ENCODE data around the gene SLCO3A1.

SLCO3A1 gene

GRCh38 chr15:92044203-92044909 is 190.8 kb downstream of the SLCO3A1 start:
- no peak overlapping the region for H3K9ac ChIP-seq
- peaks cover 3% of the 10 kb centered on the region for H3K4me1 ChIP-seq
- H3K27me3 ChIP-seq (ENCODE audit: control insufficient read depth, insufficient read depth, low read length), result no peaks in the 10 kb centered on the region
- TF ChIP-seq CTCF (IDR thresholded peaks at IDR 0.05), result no peak
- H2AFZ ChIP-seq, result no peak overlapping the region
- H3K9me3 ChIP-seq (ENCODE audit: control insufficient read depth, low read length), result no peaks in the 10 kb centered on the region
- no peaks in the 10 kb centered on the region for H3K36me3 ChIP-seq (ENCODE audit: control insufficient read depth, insufficient read depth, low read length)
- no peak overlapping the region for H3K4me3 ChIP-seq (ENCODE audit: low read depth, low read length)
- H3K4me2 ChIP-seq (ENCODE audit: low read length), result no peak overlapping the region
- no peak overlapping the region for H3K27ac ChIP-seq
- H3K79me2 ChIP-seq, result peaks cover 7% of the 10 kb centered on the region

- no peak for TF ChIP-seq CTCF (IDR thresholded peaks at IDR 0.05)
- H3K27me3 ChIP-seq (ENCODE audit: control insufficient read depth, insufficient read depth, low read length), result no peaks in the 10 kb centered on the region
Observed at GRCh38 chr15:92047900-92048299, 194.4 kb downstream of the SLCO3A1 start.

DNA sequence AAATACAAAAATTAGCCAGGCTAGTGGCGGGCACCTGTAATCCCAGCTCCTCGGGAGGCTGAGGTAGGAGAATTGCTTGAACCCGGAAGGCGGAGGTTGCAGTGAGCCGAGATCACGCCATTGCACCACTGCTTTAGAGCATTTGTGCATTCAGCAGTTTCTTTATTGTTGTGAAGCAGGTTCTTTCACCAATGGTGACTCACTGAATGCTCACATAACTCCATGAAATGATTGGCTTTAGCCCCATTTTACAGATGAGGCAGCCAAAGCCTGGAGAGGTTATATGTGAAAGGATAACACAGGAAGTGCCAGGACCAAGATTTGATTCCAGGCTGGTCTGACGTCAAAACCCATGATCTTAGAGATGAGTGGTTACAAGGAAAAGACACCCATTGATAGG is 195.2 kb downstream of the SLCO3A1 start:
- Histone ChIP-seq H3K27ac (no peak overlapping the region), H3K4me1 (peaks cover 13% of the 10 kb centered on the region), H2AFZ (no peak overlapping the region), H3K4me3 (ENCODE audit: low read depth, low read length) (no peak overlapping the region), H3K36me3 (ENCODE audit: control insufficient read depth, insufficient read depth, low read length) (no peaks in the 10 kb centered on the region), H3K4me2 (ENCODE audit: low read length) (no peak overlapping the region), H3K27me3 (ENCODE audit: control insufficient read depth, insufficient read depth, low read length) (no peaks in the 10 kb centered on the region), H3K79me2 (peaks cover 9% of the 10 kb centered on the region), H3K9me3 (ENCODE audit: control insufficient read depth, low read length) (no peaks in the 10 kb centered on the region), H3K9ac (no peak overlapping the region)
- TF ChIP-seq CTCF (IDR thresholded peaks at IDR 0.05), result no peak

More at GRCh38 chr15:92047900-92048299, 194.4 kb downstream of the SLCO3A1 start:
- Histone ChIP-seq H2AFZ (no peak overlapping the region), H3K36me3 (ENCODE audit: control insufficient read depth, insufficient read depth, low read length) (no peaks in the 10 kb centered on the region), H3K79me2 (peaks cover 7% of the 10 kb centered on the region), H3K9ac (no peak overlapping the region), H3K9me3 (ENCODE audit: control insufficient read depth, low read length) (no peaks in the 10 kb centered on the region), H3K4me2 (ENCODE audit: low read length) (no peak overlapping the region), H3K4me1 (peaks cover 13% of the 10 kb centered on the region), H3K4me3 (ENCODE audit: low read depth, low read length) (no peak overlapping the region), H3K27ac (no peak overlapping the region)

DNA sequence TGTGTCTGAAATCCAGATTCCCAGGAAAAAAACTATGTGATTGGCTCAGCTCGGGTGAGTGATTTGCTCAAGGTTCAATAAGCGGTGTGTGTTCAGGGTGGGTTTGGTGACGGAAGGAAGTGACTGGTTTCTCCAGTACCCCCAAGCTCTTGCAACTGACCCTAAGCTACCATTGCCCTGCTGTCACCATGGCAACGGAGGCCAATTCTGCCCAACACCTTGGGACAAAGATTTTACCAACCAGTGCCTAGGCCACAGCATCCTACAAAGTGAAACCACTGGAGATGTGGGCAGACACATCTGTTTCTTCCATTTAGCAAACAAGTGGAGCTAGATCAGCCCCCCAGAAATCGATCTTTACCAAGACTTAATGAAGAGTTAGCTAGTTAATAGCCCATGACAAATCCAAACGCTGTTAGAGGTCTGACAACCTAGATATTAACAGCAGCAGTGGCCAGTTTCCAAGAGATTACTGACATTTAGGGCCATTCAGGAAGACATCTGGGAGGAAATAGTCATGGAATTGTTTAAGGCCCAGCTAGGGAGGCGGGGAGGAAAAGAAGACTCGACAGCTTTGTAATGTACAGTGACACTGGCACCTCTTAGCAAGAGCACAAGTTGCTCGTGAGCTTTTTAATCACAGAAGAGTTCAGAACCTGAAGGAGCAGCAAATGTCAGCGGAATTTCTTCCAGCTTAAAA is 195.9 kb downstream of the SLCO3A1 start:
- H2AFZ ChIP-seq, result no peak overlapping the region
- no peak overlapping the region for H3K9ac ChIP-seq
- peaks cover 13% of the 10 kb centered on the region for H3K4me1 ChIP-seq
- H3K27me3 ChIP-seq (ENCODE audit: control insufficient read depth, insufficient read depth, low read length), result no peaks in the 10 kb centered on the region
- no peak overlapping the region for H3K4me2 ChIP-seq (ENCODE audit: low read length)
- no peak overlapping the region for H3K4me3 ChIP-seq (ENCODE audit: low read depth, low read length)
- H3K36me3 ChIP-seq (ENCODE audit: control insufficient read depth, insufficient read depth, low read length), result no peaks in the 10 kb centered on the region
- H3K9me3 ChIP-seq (ENCODE audit: control insufficient read depth, low read length), result no peaks in the 10 kb centered on the region
- H3K79me2 ChIP-seq, result peaks cover 9% of the 10 kb centered on the region
- H3K27ac ChIP-seq, result no peak overlapping the region
- TF ChIP-seq CTCF (IDR thresholded peaks at IDR 0.05), result no peak
